GM19468 (cell line): ENCODE results near the gene PUSL1.

Source experiments
- ATAC-seq: cut with Tn5 transposase; IDR thresholded peaks from one replicate; pipeline ENCODE4 v1.9.1; 2021; ENCODE audit warnings: mild to moderate bottlenecking, moderate library complexity, moderate number of reproducible peaks; ENCODE audit not compliant: unreplicated experiment; ENCODE audit errors: extremely low read depth

The PUSL1 gene

GRCh38 chr1:1348420-1349255 is 40.2 kb downstream of the PUSL1 start:
- ATAC-seq = no peak

GRCh38 chr1:1349256-1350012 is 41.0 kb downstream of the PUSL1 start, which contains the start of gene DVL1:
Gene DVL1, minus strand, starts transcription at chr1:1349418. Its CDS starts 353 bp downstream, at chr1:1349065.
- peak; percentile 63 for ATAC-seq

- ATAC-seq = no peak
These were observed 43.4 kb downstream of the PUSL1 start for GRCh38 chr1:1351511-1352427.

GRCh38 chr1:1352786-1353388 is 44.5 kb downstream of the PUSL1 start:
- ATAC-seq = no peak

- ATAC-seq = no peak
These were observed 45.2 kb downstream of the PUSL1 start for GRCh38 chr1:1353389-1354151.

GRCh38 chr1:1354271-1355247 is 46.2 kb downstream of the PUSL1 start:
- ATAC-seq = no peak

- ATAC-seq = no peak
These were observed 47.0 kb downstream of the PUSL1 start for GRCh38 chr1:1355416-1355815.

- ATAC-seq = no peak
These were observed 47.9 kb downstream of the PUSL1 start for GRCh38 chr1:1356166-1356795.

- no peak for ATAC-seq
These were observed 48.5 kb downstream of the PUSL1 start for GRCh38 chr1:1356796-1357401.

- no peak for ATAC-seq
These were observed 49.6 kb downstream of the PUSL1 start for GRCh38 chr1:1357871-1358432.

- ATAC-seq = no peak
These were observed 50.3 kb downstream of the PUSL1 start, which contains the start of gene MXRA8 for GRCh38 chr1:1358433-1359271. Gene MXRA8, minus strand, starts transcription at chr1:1358555. Its CDS starts 51 bp downstream, at chr1:1358504.

GRCh38 chr1:1359308-1359663 is 50.9 kb downstream of the PUSL1 start:
- ATAC-seq = no peak

GRCh38 chr1:1359664-1360468 is 51.5 kb downstream of the PUSL1 start:
- ATAC-seq = no peak

GRCh38 chr1:1360506-1361169 is 52.2 kb downstream of the PUSL1 start:
- no peak for ATAC-seq
